ENCODE measurements around the gene CCS.
"Not testable (repeated sequence)": the region's sequence is repeated elsewhere in the genome, so short reads cannot be mapped to it uniquely, and the experiment has no call there.

GRCh38 chr11:66544952-66545351, 48.0 kb upstream of the CCS start:
- not testable (repeated sequence) for TF ChIP-seq CTCF (conservative IDR thresholded peaks at IDR 0.05; ENCODE audit: low read length); EZH2phosphoT487 (IDR thresholded peaks at IDR 0.05; ENCODE audit: borderline replicate concordance, low read depth, low read length)
